TTC549 (cell line): ENCODE results near the gene COL18A1.

Source experiments
- FAIRE-seq: peaks from 2 replicates; lab custom pipeline; 2012; peaks lifted over from hg19 to GRCh38; lab: Jason Lieb, UNC

Gene COL18A1

DNA sequence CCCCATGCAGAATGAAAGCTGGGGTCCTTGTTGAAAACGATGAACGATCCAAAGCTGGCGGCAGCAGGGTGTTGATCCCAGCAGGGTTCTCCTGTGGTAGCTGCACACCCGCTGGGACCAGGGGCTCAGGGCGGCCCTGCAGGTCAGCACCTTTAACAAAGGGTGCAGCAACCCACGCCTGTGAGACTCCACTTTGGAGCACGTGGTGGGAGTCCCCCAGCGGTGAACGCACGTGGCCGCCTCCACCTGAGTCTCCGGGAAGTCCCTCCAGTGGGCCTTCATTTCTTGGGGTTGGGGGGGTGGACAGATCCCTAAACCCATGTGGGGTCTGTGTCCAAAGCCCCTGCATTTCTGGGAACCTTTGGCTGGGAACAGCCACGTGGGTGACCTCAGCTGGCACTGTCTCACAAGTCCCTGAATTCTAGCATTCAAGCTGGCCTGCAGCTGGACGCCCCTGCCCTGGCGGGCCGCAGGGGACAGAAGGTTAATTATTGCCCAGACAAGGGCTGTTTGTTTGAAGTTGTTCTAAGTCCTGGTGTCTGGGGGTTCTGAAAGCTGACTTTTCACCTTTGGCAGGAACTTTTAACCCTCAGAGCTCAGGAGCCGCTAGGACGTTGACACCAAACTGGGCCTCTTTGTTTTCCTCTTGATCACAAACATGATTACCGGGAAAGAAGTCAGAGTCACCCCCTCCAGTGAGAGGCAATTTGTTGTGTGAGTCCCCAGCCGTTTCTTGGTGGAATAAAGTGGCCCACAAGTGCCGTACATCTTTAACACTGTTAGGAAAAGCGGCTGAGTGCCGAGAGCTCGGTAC, 64.5 kb downstream of the COL18A1 start:
- FAIRE-seq, result no peak

DNA sequence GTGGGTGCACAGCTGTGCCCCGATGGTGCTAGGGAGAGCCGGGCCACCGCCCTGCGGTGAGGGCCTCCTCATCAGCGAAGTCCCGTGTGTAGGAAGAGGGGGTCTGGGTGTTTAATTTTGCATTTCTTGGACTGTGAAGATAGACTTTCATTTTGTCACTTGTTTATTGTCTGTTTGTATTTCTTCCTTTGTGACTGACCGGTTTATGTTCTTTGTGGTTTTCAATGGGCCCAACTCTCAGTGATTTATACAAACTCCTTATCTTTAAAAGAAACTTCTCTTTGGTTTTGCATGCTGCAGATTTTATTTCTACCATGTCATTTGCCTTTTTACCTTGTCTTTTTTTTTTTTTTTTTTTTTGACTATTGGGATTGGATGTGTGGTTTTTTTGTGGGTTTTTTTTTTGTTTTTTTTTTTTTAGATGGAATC, 65.1 kb downstream of the COL18A1 start:
- no peak for FAIRE-seq

DNA sequence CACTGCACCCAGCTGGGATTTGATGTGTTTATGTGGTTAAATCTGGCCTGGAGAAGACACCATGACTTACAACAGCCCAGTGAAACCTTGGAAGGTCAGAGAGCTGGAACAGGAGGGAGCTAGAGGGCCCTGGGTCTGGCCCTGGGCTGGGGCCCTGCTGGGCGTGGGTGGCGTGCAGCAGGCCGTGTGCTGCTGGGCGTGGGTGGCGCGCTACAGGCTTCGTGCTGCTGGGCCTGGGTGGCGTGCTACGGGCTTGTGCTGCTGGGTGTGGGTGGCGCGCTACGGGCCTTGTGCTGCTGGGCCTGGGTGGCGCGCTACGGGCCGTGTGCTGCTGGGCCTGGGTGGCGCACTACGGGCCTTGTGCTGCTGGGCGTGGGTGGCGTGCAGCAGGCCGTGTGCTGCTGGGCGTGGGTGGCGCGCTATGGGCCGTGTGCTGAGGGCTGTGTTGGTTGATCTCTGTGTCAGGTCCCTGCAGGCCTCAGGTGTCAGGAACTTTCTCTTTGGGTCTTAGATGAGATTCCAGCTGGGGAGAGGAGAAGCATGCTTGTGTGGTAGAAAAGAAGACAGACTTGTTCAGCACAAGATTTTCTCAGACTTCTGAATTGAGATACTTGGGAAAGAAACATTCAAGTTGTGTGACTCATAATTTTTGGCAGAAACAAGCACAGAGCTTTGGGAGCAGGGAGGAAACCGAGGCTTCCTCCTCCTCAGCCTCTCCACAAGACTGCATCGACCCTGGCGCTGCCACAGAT, 66.0 kb downstream of the COL18A1 start:
- no peak for FAIRE-seq

DNA sequence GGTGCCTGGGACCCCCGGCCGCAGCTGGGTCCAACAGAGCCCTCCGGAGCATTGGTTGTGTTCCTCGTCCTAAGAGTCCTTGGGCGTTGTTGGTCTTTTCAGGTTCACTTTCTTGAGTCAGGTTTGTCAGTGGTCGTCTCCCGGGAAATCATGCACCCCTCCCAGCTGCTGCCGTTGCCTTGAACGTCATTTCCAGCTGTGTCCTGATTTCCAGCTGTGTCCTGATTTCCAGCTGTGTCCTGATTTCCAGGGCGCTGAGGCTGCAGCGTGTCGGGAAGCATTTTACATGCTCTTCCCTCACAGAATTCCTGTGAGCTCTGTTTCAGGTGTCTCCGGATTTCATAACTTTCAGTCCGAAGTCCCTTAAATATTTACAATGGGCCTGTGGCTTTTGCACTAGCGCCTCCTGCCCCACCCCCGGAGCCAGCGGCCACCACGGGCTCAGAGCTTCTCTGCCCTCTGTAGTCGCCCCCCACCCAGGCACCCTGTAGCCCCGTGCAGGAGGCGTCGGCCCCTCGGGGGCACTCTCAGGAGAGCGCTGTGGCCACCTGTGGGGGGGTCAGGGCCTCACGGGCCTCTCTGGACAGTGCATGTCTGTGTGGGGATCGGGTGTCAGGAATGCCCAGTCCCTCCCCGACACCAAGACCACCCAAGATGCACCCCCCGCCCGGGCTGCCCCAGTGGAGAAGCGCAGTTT, 66.7 kb downstream of the COL18A1 start:
- FAIRE-seq, result no peak

DNA sequence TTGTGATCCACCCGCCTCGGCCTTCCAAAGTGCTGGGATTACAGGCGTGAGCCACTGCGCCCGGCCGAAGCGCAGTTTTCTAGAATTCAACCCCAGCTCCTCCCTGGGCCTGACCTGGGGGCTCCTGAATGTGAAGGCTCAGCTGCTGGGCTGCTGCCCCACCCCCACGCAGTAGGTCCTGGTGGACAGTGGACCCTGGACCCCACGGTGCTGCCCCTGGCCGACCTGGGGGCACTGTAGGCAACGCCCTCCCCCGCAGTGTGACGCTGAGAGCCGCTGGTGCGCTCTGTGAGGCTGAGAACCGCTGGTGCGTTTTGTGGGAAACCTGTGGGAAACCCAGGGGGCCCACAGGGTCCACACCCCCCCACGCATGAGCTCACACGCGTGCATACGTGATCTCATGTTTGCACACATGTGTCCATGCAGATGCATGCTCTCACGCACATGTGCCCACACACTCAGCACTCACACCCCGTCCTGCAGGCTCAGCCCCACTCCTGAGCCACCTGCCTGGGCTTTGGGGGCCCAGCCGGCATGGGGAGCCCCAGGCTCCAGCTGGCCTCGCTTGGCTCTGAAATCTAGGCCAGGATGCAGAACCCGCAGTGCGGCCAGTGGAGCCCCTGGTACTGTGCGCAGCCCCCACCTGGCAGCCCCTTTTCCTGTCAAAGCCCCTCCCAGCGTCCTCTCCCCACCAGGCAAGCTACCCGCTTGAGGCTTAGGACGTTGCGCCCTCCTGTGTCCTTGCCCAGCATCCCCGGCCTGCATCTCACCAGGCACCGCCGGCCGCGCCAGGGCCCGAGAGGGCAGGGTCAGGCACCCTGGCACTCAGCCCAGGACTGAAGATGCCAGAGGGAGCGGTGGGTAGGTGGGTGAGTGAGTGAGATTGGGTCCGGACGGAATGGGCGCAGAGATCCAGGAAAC, 67.7 kb downstream of the COL18A1 start:
- no peak for FAIRE-seq

DNA sequence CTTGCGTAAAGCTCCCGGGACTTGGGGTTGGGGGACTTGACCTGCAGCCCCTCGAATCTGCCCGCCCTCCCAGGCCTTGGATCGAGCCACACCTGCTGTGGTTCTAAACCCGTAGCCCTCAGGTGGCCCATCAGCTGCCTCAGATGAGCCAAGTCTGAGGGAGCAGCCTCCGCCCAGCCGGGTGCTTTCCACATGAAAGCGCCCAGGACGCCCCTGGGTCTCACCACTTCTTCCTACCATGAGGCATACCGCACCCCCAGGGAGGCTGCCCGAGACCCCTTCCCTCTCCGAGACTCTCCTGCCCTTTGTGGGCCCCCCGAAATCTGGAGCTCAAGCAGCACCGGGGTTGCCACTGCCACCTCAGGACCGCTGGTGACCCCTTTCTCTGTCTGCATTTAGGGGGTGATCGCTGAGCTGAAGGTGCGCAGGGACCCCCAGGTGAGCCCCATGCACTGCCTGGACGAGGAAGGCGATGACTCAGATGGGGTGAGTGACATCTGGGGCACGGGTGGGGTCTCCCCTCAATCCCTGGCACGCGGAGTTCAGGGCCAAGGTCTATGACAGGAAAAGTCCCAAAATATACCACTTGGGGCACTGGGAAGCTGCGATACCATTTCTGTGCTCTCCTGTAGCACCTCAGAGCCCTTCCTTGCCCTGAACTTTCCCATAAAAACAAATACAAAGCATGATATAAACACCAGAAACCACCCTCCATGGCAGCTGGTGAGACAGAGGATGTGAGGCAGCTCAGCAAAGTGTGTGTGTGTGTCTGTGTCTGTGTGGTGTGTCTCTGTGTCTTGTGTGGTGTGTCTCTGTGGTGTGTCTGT, 68.7 kb downstream of the COL18A1 start:
- no peak for FAIRE-seq

DNA sequence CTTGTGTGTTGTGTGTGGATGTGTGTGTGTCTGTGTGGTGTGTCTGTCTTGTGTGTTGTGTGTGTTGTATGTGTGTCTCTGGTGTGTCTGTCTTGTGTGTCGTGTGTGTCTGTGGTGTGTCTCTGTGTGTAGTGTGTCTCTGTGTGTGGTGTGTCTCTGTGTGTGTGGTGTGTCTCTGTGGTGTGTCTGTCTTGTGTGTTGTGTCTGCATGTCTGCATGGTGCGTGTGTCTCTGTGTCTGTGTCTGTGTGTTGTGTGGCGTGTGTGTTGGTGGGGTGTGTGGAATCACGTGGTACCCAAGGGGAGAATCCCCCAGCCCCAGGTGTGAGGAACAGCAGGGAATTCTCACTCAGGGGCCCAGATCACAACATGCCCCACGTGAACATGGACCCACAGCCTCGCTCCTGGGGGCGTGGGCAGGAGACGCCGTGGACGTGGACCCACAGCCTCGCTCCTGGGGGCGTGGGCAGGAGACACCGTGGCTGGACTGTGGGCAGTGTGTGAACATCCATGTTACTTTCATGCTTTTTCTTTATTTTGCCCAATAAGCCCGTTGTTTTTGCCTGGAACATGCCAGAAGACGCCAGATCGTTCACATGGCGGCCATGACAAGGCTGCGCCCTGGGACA, 69.5 kb downstream of the COL18A1 start:
- FAIRE-seq, result no peak

DNA sequence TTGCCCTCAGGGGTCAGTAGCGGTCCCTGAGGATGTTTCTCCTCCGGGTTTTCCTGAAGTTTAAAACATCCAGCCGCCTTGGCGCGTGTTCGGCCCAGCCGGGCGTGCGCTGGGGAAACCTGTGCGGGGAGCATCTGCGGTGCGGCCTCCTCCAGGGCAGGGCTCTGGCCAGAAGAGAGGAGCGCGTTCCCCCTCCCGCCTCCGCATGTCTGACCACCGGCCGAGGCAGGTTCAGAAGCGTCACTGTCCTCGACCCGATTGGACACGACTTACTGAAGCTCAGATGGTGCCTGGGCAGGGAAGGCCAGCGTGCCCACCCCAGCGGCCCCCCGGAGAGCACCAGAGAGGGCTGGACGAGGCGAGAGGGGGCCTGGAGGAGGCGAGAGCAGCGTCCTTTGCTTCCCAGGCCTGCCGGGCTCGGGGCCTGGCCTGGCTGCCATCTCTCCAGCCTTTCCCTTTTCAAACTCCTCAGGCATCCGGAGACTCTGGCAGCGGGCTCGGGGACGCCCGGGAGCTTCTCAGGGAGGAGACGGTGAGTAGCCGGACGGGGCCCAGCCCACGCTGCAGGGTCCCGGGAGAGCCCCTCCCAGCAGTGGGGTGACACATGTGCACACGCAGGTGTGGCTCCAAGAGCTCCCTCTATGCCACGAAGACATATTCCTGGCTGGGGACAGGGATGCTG, 70.2 kb downstream of the COL18A1 start:
- no peak for FAIRE-seq

DNA sequence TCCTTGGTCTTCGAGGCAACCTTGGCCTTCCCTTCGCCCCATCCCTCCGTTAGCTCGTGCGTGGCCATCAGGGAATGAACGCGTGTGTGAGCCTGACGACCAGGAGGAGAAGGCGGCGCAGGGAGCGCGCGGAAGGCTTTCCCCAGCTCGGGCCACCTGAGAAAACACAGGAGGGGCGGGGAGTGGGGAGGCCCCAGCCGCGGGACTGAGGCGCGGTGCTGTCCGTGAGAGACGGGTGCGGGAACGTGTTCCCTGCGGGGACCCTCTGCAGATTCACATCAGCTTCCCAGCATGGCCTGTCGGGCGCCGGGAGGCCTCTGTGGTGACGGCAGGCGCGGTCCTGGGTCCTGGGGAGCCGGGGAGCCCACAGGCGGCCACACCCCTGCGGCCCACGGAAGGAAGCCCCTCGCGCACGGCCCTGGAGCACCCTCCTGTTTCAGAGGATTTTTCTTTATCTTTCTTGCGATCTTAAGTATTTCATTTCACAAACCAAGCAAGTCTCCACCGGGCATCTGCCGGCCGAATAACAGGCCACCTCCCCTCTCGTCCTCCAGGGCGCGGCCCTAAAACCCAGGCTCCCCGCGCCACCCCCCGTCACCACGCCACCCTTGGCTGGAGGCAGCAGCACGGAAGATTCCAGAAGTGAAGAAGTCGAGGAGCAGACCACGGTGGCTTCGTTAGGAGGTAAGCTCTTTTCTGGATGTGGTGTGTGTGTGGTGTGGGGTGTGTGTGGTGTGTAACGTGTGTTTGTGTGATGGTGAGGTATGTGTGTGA, 71.0 kb downstream of the COL18A1 start:
- no peak for FAIRE-seq

DNA sequence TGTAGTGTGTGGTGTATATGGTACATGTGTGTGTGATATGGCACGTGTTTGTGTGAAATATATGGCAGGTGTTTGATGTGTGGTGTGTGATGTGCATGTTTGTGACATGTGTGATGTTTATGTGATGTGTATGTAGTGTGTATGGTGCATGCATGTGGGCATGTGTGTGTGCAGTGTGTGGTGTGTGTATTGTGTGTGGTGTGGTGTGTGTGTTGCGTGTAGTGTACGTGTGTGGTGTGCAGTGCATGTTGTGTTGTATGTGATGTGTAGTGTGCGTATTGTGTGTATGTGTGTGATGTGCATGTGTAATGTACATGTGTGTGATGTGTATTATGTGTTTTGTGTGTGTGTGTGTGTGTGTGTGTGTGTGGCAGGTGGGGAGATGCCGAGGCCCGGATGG, 71.6 kb downstream of the COL18A1 start:
- no peak for FAIRE-seq

DNA sequence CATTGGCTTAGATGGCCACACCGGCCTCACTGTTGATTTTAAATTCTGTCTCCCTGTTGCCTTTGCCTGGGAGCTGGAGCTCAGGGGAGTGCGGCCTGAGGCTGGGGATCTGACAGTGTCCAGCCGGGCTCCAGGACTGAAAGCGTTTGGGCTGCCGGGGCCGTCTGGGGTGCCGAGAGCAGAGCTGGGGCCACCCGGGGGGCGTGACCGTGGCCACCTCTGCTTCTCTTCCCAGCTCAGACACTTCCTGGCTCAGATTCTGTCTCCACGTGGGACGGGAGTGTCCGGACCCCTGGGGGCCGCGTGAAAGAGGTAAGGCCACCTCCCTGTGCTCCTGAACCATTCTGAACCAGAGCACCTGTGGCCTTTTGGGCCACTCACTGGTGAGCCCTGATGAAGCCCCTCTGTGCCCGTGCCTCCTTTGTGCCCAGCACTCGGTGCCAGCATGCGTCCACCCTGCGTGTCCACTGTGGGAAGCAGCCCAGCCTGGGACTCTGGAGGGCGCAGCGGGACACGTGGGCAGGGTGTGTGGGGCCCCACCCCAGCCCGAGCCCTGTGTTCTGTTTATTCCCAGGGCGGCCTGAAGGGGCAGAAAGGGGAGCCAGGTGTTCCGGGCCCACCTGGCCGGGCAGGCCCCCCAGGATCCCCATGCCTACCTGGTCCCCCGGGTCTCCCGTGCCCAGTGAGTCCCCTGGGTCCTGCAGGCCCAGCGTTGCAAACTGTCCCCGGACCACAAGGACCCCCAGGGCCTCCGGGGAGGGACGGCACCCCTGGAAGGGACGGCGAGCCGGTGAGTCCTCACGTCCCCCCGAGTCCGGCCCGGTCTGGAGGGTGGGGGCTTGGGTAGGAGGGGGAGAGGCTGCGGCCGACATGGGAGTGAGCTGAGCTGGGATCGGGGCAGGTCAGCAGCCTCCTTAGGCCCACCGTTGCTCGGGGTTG, 72.5 kb downstream of the COL18A1 start:
- FAIRE-seq, result no peak

DNA sequence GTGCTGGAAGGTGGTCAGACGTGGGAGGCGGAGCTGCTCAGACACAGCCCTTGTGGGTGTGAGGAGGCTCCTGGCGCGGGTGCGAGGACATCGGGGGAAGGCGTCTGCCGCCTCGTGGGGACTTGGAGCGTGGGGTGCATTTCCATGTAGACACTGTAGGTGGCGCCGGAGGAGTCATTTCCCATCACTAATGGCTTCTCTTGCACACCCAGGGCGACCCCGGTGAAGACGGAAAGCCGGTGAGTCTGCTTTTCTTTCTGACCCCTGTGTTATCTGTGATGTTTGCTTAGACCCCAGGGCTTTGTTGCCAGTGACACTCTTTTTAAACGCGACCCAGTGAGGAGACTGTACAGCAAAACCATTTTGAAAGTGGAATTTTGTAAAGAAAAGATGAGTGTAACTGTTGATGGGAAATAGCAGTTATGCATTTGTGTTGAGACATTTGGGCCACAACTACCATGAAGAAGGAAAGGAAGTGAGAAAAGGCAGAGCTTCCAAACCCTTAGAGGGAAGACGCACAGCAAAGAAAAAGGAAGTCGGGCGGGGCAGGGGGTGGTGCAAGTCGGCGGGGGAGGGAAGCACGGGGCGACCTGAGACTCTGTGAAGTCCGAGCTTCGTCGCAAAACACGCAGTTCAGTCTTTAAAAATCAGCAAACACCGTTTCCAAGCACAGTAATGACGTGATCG, 73.3 kb downstream of the COL18A1 start:
- FAIRE-seq, result no peak

DNA sequence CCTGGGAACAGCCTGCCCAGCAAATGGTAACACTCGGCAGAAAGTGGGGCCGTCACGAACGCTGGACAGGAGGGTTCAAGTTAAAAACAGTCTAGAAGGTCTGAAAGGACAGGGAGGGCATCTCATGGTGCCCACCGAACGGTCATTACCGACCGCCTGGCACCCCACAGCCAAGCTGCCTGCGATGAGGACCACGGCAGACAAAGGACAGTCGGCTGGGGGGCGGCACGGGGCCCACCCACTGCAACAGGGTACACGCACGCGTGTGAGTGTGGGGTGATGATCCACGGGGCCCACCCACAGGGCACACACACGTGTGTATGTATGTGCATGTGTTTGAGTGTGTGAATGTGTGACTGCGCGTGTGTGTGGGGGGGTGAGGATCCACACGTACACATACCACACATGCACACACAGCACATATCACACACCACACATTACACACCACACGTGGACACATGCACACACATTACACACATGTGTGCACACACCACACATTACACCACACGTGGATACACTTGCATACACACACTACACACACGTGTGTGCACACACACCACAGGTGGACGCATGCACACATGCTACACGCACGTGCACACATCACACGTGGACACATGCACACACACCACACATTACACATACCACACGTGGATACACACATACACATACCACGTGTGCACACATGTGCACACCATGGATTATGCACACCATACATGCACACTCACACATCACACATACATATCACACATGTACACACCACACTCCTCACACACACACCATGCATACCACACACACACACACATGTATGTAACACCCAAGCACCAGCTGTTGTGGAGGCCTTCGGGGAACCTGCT, 74.1 kb downstream of the COL18A1 start:
- no peak for FAIRE-seq

DNA sequence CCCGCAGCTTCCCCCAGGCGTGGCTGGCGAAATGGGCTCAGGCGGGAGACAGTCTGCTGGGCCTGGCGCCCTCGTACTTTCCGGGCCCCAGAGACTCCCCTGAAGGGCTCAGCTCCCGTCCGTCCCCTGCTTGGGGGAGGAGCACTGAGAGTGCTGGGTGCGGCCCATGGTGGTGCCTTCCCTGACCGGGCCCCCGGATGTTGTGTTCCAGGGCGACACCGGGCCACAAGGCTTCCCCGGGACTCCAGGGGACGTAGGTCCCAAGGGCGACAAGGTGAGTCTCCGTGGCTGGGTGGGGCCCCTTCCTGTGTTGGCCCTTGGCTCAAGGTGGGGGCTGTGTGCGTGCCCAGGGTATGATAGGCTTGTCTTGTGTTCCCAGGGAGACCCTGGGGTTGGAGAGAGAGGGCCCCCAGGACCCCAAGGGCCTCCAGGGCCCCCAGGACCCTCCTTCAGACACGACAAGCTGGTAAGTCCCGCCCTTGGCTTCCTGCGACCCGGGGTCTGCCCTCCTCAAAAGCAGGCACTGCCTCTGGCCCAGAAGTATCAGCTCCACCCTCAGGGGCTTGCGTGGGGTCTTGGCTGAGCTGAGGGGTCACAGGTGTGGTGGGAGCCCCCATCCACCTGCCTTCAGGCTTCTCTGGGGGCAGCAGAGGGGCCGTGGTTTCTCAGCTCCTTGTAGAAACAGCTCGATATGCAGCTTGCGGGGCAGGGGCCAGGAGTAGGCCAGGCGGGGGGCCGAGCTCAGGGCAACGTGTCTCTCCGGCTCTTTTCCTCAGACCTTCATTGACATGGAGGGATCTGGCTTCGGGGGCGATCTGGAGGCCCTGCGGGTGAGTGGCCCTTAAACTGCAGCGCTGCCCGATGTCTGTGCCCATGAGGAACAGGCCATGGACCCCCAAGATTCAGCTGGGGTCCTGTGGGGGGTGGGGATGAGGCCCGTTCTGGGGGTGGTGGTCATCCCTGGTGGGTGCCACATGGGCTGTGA, 75.0 kb downstream of the COL18A1 start:
- FAIRE-seq, result no peak
